Measurements from ENCODE around the gene MIOX. TPM values are rescaled to one million over a fixed set of nuclear protein-coding genes. Genes with fewer than 3 reads are reported as not detected.

Gene MIOX
- polyA plus RNA-seq, 1 donor from 2014 or later: not detected

DNA sequence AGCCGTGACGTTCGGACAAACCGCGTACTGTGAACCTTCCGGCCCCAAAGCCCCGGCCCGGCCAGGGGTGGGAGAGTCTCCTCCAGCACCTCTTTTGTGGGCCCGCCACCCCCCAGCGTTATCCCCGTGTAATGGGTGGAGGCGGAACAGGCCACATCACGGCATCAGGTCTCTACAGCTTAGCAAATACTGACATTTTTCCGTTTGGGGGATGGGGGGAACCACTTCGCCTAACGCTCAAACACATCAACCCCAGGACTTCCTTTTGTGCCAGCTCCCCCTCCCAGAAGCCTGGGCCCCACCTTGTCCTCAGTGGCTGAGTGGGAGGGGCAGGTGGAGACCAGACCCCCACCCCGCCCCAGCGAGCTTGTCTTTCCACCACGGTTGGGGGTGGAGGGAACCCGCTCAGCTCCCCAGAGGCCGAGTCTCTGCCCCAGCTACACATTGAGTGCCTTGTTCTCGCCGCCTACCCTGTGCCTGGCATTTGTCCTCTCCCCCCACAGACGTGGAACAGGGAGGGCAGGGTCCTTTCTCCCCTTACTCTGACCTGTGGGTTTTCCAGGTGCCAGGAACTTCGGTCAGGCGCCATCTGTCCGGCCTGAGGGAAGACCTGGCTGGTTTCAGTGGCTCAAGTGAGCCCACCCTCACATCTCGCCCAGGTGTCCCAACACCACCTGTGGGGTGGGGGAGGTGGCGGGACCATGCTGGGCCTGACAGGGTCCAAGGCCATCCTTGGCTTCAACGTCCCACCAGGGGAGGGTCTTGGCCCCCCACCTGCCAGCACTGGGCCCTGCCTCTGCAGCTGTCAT lies 41.4 kb upstream of the MIOX start:
- Histone ChIP-seq H3K27ac (ENCODE audit: low read length) (no peak overlapping the region), H3F3A (ENCODE audit: insufficient read depth, low read length, poor library complexity, severe bottlenecking) (no peaks in the 10 kb centered on the region), H3K27me3 (ENCODE audit: insufficient read depth, low read depth, low read length) (no peaks in the 10 kb centered on the region), H3K36me3 (ENCODE audit: insufficient read depth, low read length) (no peaks in the 10 kb centered on the region), H3K79me2 (replicated peaks; ENCODE audit: insufficient read depth, low read length) (no peaks in the 10 kb centered on the region), H3K9me2 (ENCODE audit: insufficient read depth, low read length) (no peaks in the 10 kb centered on the region), H3K9me3 (ENCODE audit: low read length) (no peaks in the 10 kb centered on the region), H3K9ac (ENCODE audit: low read length) (no peak overlapping the region), H3K4me3 (ENCODE audit: low read length) (no peak overlapping the region), H2AFZ (ENCODE audit: low read depth, low read length) (no peak overlapping the region), H4K20me1 (ENCODE audit: insufficient read depth) (no peaks in the 10 kb centered on the region), H3K4me2 (ENCODE audit: low read length) (no peak overlapping the region)
- TF ChIP-seq MXI1 (conservative IDR thresholded peaks at IDR 0.05; ENCODE audit: poor library complexity, severe bottlenecking) (no peak), REST (IDR thresholded peaks at IDR 0.05; ENCODE audit: borderline replicate concordance) (no peak), EP300 (conservative IDR thresholded peaks at IDR 0.05; ENCODE audit: poor library complexity, severe bottlenecking) (no peak), POLR2AphosphoS5 (IDR thresholded peaks at IDR 0.05) (peak; percentile 34)

DNA sequence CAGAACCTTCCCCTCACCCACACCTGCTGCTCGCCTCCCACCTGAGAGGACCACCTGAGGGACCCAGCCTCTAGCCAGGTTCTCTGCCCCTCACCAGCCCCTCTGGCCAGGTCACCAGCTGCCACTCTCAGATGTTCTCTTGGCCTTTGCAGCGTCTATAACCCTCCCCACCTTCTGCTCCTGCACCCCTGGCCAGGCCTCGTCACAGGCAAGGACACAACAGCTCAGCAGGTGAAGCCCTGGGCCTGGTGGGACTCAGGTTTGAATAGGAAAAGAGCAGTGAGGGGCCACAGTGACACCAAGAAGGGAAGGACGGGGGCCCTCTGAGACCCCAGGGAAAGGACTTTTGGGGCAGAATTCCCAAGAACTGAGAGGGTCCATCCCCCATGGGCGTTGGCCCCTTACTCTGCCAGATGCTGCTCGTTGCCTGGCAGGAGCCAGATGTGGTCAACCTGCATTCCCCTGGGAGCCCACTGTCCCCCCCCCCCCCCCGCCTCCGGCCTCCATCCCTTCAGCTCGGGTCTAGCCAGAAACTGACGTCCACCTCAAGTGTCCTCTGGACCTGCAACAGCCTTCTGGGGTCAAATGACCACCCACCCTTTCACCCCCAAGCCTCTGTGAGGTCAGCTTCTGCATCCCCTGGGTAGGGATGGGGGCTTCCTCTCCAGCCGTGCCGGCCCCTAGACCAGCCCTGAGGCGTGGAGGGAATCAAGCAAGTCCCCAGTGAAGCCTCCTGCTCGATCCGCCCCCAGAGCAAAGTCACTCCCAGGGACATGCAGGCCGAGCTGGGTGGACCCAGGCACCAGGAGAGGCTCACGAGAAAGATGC lies 40.6 kb upstream of the MIOX start:
- no peaks in the 10 kb centered on the region for H3K9me2 ChIP-seq (ENCODE audit: insufficient read depth, low read length)
- no peaks in the 10 kb centered on the region for H4K20me1 ChIP-seq (ENCODE audit: insufficient read depth)
- H3F3A ChIP-seq (ENCODE audit: insufficient read depth, low read length, poor library complexity, severe bottlenecking): no peaks in the 10 kb centered on the region

DNA sequence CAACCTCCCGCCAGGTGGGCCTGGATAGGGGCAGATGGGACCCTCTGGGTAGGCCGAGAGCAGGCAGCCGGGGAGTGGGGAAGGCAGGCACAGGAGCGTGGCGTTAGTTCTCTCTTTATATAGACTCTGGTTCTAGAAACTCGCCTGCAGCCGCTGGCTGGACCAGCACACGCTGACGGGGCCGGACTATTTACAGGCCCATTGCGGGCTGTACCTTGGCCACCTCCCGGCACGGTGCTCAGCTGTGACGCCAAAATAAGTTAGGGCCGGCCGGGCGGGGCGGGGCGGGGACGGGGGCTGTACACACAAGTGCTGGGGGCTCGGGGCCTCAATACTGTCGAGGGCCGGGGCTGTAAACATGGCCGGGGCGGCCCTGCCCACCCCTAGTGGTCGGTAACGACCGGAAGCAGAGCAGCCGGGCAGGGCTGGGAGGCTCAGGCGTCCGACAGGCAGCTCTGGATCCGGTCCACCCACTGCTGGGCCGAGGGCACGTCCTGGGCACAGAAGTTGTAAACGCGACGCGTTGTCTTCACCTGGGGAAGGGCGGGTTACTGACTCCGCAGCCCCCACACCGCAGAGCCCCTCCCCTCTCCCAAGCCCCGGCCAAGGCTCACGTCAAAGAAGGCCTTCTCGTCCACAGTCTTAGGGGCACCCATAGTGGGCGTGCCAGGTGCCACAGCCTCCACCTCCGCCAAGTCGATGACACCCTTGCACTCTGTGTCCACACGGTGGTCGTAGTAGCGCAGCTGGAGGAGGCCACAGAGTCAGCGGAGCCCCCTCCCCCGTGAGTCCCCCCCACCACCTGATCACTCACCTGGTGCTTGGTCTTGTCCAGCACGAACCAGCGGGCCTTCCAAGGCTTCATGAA lies 39.7 kb upstream of the MIOX start:
- Histone ChIP-seq H3K4me3 (ENCODE audit: low read length) (no peak overlapping the region), H3K4me2 (ENCODE audit: low read length) (no peak overlapping the region), H3K36me3 (ENCODE audit: insufficient read depth, low read length) (no peaks in the 10 kb centered on the region), H3F3A (ENCODE audit: insufficient read depth, low read length, poor library complexity, severe bottlenecking) (no peaks in the 10 kb centered on the region), H3K9me2 (ENCODE audit: insufficient read depth, low read length) (no peaks in the 10 kb centered on the region), H3K9me3 (ENCODE audit: low read length) (no peaks in the 10 kb centered on the region), H3K9ac (ENCODE audit: low read length) (no peak overlapping the region), H3K79me2 (replicated peaks; ENCODE audit: insufficient read depth, low read length) (no peaks in the 10 kb centered on the region), H4K20me1 (ENCODE audit: insufficient read depth) (no peaks in the 10 kb centered on the region), H2AFZ (ENCODE audit: low read depth, low read length) (no peak overlapping the region), H3K27me3 (ENCODE audit: insufficient read depth, low read depth, low read length) (no peaks in the 10 kb centered on the region), H3K27ac (ENCODE audit: low read length) (no peak overlapping the region)
- TF ChIP-seq TAF1 (IDR thresholded peaks at IDR 0.05; ENCODE audit: low read depth): no peak
- no peak for TF ChIP-seq POLR2AphosphoS5 (IDR thresholded peaks at IDR 0.05)
- no peak for TF ChIP-seq EP300 (conservative IDR thresholded peaks at IDR 0.05; ENCODE audit: poor library complexity, severe bottlenecking)
- no peak for TF ChIP-seq REST (IDR thresholded peaks at IDR 0.05; ENCODE audit: borderline replicate concordance)

More for the DNA sequence above, 40.6 kb upstream of the MIOX start:
- H3K36me3 ChIP-seq (ENCODE audit: insufficient read depth, low read length): no peaks in the 10 kb centered on the region
- no peak overlapping the region for H3K4me3 ChIP-seq (ENCODE audit: low read length)
- H3K79me2 ChIP-seq (replicated peaks; ENCODE audit: insufficient read depth, low read length): no peaks in the 10 kb centered on the region
- no peak overlapping the region for H3K9ac ChIP-seq (ENCODE audit: low read length)
- H3K27ac ChIP-seq (ENCODE audit: low read length): no peak overlapping the region
- no peaks in the 10 kb centered on the region for H3K9me3 ChIP-seq (ENCODE audit: low read length)
- H3K4me2 ChIP-seq (ENCODE audit: low read length): no peak overlapping the region
- H3K27me3 ChIP-seq (ENCODE audit: insufficient read depth, low read depth, low read length): no peaks in the 10 kb centered on the region
- TF ChIP-seq POLR2AphosphoS5 (IDR thresholded peaks at IDR 0.05) (peak; percentile 15), TAF1 (IDR thresholded peaks at IDR 0.05; ENCODE audit: low read depth) (no peak)
- no peak overlapping the region for H2AFZ ChIP-seq (ENCODE audit: low read depth, low read length)
